ENCODE measurements around the gene ZRANB1. TPM values are rescaled to one million over a fixed set of nuclear protein-coding genes. Genes with fewer than 3 reads are reported as not detected.

The ZRANB1 gene
- total RNA-seq, 1 donor from 2014 or later, result 15.0 TPM

DNA sequence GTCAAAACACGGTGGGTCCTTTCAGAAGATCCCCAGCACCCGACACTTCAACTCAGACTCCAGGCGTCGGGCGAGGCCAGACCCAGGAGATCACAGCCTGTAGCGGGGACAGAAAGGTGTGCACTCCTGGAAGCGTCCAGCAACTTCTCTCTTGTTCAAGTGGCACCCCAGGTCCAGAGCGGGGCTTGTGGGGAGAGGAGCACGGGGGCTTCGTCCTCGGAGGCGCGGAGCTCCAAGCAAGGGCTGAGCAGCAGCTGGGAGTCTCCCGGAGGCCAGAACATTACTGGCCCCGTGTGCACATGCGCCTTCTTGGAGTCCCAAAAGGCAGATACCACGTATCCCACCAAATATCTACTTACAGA is 54.9 kb downstream of the ZRANB1 start:
- TF ChIP-seq, protein P1, sequence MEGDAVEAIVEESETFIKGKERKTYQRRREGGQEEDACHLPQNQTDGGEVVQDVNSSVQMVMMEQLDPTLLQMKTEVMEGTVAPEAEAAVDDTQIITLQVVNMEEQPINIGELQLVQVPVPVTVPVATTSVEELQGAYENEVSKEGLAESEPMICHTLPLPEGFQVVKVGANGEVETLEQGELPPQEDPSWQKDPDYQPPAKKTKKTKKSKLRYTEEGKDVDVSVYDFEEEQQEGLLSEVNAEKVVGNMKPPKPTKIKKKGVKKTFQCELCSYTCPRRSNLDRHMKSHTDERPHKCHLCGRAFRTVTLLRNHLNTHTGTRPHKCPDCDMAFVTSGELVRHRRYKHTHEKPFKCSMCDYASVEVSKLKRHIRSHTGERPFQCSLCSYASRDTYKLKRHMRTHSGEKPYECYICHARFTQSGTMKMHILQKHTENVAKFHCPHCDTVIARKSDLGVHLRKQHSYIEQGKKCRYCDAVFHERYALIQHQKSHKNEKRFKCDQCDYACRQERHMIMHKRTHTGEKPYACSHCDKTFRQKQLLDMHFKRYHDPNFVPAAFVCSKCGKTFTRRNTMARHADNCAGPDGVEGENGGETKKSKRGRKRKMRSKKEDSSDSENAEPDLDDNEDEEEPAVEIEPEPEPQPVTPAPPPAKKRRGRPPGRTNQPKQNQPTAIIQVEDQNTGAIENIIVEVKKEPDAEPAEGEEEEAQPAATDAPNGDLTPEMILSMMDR (IDR thresholded peaks at IDR 0.05; ENCODE audit: insufficient read depth, low read length, poor library complexity, severe bottlenecking), result no peak
- DNase-seq (ENCODE audit: low read depth), result no peak
- no peak overlapping the region for H3K4me3 ChIP-seq (ENCODE audit: low read depth, low read length)
- H3K36me3 ChIP-seq (ENCODE audit: control insufficient read depth, insufficient read depth, low read length), result peaks cover 4% of the 10 kb centered on the region
- no peaks in the 10 kb centered on the region for H3K27me3 ChIP-seq (ENCODE audit: control insufficient read depth, insufficient read depth, low read length)

DNA sequence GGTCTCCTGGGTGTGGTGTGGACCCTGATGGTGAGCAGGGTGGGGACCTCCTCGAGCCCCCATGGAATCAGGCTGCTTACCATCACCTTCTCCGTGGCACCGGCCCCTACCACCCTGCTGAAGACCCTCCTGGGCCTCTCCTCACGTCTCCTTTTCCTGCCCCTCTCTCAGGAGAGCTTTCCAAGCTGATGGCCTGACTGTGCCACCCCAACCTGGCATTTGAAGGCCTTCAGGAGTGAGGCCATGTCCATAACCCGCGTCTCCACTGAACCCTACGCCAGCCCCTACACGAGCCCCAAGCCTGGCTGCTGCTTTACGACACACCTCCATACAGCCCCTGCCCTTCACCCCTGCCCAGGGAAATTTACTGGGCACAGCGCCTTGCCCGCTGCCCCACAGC is 55.4 kb downstream of the ZRANB1 start:
- Histone ChIP-seq H3K36me3 (ENCODE audit: control insufficient read depth, insufficient read depth, low read length) (peaks cover 2% of the 10 kb centered on the region), H3K27me3 (ENCODE audit: control insufficient read depth, insufficient read depth, low read length) (no peaks in the 10 kb centered on the region), H3K4me3 (ENCODE audit: low read depth, low read length) (no peak overlapping the region)
- no peak for DNase-seq (ENCODE audit: low read depth)
- TF ChIP-seq, protein P1 (IDR thresholded peaks at IDR 0.05; ENCODE audit: insufficient read depth, low read length, poor library complexity, severe bottlenecking), result no peak

DNA sequence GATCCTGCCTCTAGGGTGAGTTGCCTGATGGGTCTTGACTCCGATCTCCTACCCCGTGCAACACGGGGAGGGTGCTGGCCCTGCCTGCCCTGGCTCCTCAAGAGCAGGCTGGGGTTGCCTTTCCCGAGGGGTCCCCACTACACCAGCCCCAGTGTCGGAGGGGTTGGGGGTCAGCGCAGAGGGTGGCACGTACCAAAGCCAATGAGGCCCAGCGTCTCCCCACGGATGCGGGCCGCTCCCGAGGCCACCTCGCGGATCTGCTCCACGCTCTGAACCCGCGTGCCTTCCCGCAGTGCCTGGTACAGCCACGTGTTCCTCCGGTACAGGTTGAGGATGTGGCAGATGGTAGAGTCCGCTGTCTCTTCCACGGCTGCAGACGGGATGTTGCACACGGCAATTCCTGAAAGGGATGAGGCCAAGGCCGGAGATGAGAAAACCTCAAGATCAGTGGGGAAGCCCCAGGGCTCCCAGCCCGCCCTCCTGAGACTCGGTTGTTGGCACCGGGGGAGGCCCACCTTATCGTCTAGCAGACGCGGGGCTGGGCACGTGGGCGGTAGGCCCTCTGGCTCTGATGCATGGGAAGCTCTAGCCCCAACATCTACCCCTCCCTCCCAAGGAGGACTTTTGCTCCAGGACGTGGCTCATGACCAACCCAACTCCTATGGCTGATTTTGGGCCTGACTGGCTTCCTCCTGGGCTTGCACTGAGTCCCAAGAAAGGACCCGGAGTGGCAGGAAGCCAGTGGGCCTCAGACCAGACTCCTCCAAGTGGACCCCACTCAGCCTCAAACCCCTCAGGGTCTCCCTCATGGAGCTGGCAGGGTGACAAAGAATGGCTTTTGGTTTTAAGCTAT is 56.1 kb downstream of the ZRANB1 start:
- DNase-seq (ENCODE audit: low read depth), result no peak
- peaks cover 2% of the 10 kb centered on the region for H3K36me3 ChIP-seq (ENCODE audit: control insufficient read depth, insufficient read depth, low read length)
- TF ChIP-seq, protein P1 (IDR thresholded peaks at IDR 0.05; ENCODE audit: insufficient read depth, low read length, poor library complexity, severe bottlenecking), result no peak
- no peaks in the 10 kb centered on the region for H3K27me3 ChIP-seq (ENCODE audit: control insufficient read depth, insufficient read depth, low read length)
- no peak overlapping the region for H3K4me3 ChIP-seq (ENCODE audit: low read depth, low read length)

DNA sequence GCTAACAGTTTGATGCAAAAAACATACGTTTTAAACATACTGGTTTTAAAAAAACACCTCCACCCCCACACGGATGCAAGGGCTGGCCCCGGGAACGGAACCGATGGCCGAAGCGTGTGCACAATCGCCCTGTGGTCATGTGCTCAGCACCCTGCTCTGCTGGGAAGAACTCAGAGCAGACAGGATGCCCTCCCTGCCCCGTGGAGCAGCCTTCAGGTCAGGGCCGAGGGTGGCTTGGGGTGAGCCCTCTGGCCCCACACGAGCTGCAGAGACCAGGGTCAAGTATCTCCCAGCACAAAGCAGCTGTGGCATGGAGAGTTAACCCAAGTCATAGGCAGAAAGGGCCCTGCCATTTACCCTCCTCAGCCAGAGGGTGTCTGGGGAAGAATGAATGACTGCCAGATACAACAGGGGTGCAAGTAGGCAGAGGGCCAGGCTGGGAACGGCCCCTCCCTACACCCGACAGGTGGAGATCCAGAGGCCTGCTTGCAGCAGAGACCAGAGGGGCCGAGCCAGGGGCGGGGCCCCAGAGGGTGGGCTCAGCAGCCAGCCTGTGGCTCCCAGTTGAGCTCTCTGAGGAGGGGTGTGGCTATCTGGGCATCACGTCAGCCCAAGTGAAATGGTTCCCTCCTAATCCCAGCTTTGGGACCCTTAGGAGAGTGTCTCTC is 56.8 kb downstream of the ZRANB1 start:
- no peak for DNase-seq (ENCODE audit: low read depth)
- Histone ChIP-seq H3K36me3 (ENCODE audit: control insufficient read depth, insufficient read depth, low read length) (peaks cover 2% of the 10 kb centered on the region), H3K4me3 (ENCODE audit: low read depth, low read length) (no peak overlapping the region), H3K27me3 (ENCODE audit: control insufficient read depth, insufficient read depth, low read length) (no peaks in the 10 kb centered on the region)
- TF ChIP-seq, protein P1 (IDR thresholded peaks at IDR 0.05; ENCODE audit: insufficient read depth, low read length, poor library complexity, severe bottlenecking), result no peak

DNA sequence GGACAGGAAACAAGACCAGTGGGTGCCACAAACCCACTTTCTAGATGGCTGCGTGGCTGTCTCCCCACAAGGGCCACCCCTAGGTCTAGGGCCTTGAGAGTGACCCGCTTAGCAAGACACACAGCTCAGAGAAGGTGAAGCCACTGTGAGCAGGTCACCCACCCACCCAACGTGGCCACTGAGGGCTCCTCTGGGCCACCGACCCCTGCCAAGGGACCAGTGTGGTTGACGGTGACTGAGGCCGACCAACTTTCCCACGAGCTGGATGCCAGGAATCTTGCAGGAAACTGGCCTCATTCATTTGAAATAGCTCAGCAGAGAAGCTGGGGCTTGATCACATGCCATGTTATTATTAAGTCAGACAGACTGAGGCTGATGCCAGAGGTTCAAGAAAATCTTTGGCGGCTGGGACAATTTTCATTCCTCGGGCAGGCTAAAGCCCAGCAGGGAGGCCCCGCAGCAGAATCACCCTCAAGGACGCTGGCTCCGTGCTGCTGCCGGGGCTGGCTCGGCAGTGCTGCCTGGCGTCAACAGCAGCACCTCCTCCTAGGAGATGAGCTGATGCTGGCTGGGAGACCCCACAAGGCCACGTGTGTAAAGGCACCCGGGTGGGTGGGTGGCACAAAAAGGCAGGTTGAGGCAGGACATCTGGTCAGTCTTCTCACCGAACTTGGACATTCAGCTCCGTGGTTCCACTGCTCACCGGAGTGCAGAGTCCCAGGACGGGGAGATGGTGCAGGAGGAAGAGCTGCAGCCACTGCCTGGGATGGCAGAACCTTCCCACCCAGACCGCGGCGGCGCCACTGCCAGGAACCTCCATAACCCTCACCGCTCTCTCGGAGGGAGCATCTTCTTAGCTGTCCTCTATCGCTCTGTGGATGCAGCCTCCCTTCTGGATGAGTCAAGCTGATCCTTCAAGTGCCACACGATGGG is 57.8 kb downstream of the ZRANB1 start:
- no peaks in the 10 kb centered on the region for H3K27me3 ChIP-seq (ENCODE audit: control insufficient read depth, insufficient read depth, low read length)
- H3K4me3 ChIP-seq (ENCODE audit: low read depth, low read length), result no peak overlapping the region
- H3K36me3 ChIP-seq (ENCODE audit: control insufficient read depth, insufficient read depth, low read length), result peaks cover 2% of the 10 kb centered on the region
- no peak for DNase-seq (ENCODE audit: low read depth)
- TF ChIP-seq, protein P1 (IDR thresholded peaks at IDR 0.05; ENCODE audit: insufficient read depth, low read length, poor library complexity, severe bottlenecking), result no peak
